ENCODE results near the gene TVP23B. TPM values are rescaled to one million over a fixed set of nuclear protein-coding genes. Genes with fewer than 3 reads are reported as not detected.

TVP23B gene
- total and polyA plus RNA-seq, 2 of the 13 experiments (the other 11 are each of a cell fraction or from before 2014, with no cell fraction given), result 45.1 to 66.5 TPM

GRCh38 chr17:18746551-18746950 is 34.4 kb upstream of the TVP23B start (continued):
- TF ChIP-seq ARID5B (CRISPR knock-in tag; IDR thresholded peaks at IDR 0.05), result peak; percentile 82
- TF ChIP-seq POGK (CRISPR knock-in tag; conservative IDR thresholded peaks at IDR 0.05), result peak; percentile 41; the same call in 1 of the 2 replicates
- peak; percentile 84 for TF ChIP-seq ZBTB21 (CRISPR knock-in tag; IDR thresholded peaks at IDR 0.05)
- TF ChIP-seq SMAD3 (CRISPR knock-in tag; IDR thresholded peaks at IDR 0.05), result peak; percentile 46; the same call in 1 of the 2 replicates
- TF ChIP-seq HOXA3 (CRISPR knock-in tag; IDR thresholded peaks at IDR 0.05), result peak; percentile 55; the same call in 1 of the 2 replicates
- TF ChIP-seq DRAP1 (CRISPR knock-in tag; IDR thresholded peaks at IDR 0.05), result 0 out of 2 replicates have a peak, but pooled peaks have one; percentile 32
- 0 out of 2 replicates have a peak, but pooled peaks have one; percentile 46 for TF ChIP-seq ZNF691 (CRISPR knock-in tag; IDR thresholded peaks at IDR 0.05; ENCODE audit: borderline replicate concordance, low read depth)
- peak; percentile 69; the same call in 1 of the 2 replicates for TF ChIP-seq MYC (CRISPR knock-in tag; IDR thresholded peaks at IDR 0.05; ENCODE audit: borderline replicate concordance)
- TF ChIP-seq IRF2 (CRISPR knock-in tag; IDR thresholded peaks at IDR 0.05), result 0 out of 2 replicates have a peak, but pooled peaks have one; percentile 21
- peak; percentile 18; the same call in 1 of the 2 replicates for TF ChIP-seq KDM2A (CRISPR knock-in tag; IDR thresholded peaks at IDR 0.05; ENCODE audit: borderline replicate concordance, low read depth)
- TF ChIP-seq IKZF5 (CRISPR knock-in tag; IDR thresholded peaks at IDR 0.05), result 0 out of 2 replicates have a peak, but pooled peaks have one; percentile 33
- TF ChIP-seq HDAC2 (CRISPR knock-in tag; IDR thresholded peaks at IDR 0.05), result peak; percentile 38; the same call in 1 of the 2 replicates
- peak; percentile 67 for TF ChIP-seq SAP130 (CRISPR knock-in tag; IDR thresholded peaks at IDR 0.05; ENCODE audit: low read depth)
- TF ChIP-seq PRDM10 (CRISPR knock-in tag; IDR thresholded peaks at IDR 0.05; ENCODE audit: low read depth), result 0 out of 2 replicates have a peak, but pooled peaks have one; percentile 34
- 0 out of 2 replicates have a peak, but pooled peaks have one; percentile 25 for TF ChIP-seq ZGPAT (CRISPR knock-in tag; IDR thresholded peaks at IDR 0.05)
